HG03432 (cell line): ENCODE data around the gene TWF2.

Experiments used
- ATAC-seq: cut with Tn5 transposase; IDR thresholded peaks from one replicate; pipeline ENCODE4 v1.9.1; 2021; ENCODE audit warnings: mild to moderate bottlenecking, moderate library complexity; ENCODE audit not compliant: unreplicated experiment

Gene TWF2

DNA sequence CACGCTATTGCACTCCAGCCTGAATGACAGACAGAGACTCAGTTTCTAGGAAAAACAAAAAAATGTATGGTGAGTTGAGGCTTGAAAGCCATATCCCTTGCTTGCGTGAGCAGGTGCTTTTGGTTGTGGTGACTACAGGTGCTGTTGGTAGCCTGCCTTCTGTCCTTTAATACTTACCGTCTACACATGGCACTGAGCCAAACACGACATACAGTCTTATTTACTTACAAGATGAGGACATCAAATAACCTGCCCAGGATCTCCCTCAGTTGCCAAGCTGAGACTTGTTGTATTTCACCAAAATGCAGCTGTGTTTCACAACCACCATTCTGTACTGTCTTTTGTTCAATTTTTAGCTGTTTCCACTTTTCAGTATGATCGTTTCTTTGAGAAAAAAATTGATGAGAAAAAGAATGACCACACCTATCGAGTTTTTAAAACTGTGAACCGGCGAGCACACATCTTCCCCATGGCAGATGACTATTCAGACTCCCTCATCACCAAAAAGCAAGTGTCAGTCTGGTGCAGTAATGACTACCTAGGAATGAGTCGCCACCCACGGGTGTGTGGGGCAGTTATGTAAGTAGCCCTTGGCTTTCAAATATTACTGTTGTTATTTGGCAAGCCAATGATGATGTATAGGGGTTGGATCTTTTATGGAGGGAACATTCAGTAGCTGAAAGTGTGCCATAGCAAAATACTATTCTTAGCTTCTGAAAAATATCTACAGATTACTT is 34.5 kb downstream of the TWF2 start:
- no peak for ATAC-seq

DNA sequence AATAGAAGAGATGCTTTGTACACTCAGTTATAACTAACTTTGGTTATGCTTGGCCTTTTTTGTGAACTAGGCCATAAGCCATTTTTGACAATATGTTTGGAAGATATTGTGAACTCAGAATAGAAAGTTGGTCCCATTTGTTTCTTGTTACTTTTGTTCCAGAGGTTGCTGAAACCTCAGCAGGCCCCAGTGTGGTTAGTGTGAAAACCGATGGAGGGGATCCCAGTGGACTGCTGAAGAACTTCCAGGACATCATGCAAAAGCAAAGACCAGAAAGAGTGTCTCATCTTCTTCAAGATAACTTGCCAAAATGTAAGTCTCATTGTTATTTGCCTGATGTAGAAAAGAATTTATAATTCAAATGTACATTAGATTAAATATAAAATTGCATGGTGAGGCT is 35.3 kb downstream of the TWF2 start:
- ATAC-seq, result no peak

DNA sequence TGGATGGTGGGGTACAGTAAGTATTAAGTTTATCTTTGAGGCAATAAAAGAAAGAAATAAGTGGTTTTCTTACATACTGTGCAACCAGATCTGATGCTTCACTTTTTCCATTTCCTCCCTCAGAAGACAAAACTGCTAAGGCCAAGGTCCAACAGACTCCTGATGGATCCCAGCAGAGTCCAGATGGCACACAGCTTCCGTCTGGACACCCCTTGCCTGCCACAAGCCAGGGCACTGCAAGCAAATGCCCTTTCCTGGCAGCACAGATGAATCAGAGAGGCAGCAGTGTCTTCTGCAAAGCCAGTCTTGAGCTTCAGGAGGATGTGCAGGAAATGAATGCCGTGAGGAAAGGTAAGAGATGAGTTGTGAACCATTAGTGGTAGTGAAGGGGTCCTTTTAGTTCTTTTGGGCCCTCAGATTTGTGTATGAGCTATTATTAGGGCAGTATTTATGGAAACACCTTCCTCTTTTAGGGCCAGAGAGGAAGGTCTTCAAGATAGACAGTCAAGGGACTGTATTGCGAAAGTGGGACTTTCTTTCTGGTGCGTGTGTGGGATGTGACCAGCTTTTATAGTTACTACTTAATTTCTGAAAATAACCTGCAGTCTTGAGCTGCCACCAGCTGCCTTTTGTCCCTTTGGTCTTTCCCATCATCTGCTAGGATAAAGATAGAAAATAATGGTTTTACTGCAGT is 36.4 kb downstream of the TWF2 start:
- ATAC-seq, result no peak

DNA sequence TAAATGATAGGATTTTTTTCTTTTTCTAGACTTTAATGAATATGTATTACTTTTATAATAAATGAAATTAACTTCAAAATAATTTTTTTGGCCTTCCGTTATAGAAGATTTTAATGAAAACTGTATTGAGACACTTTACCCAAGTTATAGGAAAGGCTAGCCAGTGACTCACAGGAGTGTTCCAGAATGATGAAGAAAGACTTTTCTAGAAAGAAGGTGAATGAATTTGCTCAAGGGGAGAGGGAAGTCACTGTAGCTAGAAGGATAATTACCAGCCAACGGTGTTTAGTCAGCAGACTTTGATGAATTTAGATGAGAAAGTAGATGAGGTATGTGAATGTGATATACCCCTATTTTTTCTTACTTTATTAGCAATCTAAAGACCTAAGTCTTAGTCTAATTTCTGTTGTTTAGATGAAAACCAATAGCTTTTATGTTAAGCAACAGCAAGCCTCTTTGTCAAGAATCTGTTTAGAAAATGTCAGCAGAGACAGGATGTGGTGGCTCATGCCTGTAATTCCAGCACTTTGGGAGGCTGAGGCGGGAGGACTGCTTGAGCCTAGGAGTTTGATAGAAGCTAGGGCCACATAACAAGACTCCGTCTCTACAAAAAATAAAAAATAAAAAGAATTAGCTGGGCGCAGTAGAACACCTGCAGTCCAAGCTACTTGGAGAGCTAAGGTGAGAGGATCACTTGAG is 37.8 kb downstream of the TWF2 start:
- no peak for ATAC-seq

DNA sequence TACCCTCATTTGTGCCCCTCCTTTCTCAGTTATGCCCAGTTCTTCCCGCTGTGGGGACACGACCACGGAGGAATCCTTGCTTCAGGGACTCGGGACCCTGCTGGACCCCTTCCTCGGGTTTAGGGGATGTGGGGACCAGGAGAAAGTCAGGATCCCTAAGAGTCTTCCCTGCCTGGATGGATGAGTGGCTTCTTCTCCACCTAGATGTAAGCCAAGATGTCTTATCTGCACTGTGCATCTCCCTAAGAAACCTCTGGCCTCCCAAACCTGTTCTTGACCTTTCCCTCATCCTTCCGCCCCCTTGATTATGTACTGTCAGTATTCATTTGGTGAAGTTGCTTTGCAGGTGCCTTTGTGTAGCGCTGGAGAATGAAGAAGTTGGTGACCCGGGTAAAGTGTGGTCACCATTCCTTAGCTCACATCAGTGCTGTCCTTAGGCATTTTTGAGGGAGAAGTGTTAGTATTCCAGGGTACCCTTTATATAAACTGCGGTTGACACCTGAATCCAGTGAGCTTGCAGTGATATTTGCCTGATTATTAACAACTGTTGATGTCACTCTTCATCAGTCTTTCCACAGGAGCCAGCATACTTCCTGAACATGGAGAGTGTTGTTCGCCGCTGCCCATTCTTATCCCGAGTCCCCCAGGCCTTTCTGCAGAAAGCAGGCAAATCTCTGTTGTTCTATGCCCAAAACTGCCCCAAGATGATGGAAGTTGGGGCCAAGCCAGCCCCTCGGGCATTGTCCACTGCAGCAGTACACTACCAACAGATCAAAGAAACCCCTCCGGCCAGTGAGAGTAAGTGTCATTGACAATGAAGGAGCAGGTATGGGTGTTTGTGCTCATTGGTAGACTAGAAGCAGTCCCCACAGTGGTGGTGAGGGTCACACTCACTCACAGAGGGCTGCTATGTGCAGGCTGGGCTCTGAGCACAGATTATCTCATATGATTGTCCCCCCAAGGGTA is 40.0 kb downstream of the TWF2 start:
- no peak for ATAC-seq

DNA sequence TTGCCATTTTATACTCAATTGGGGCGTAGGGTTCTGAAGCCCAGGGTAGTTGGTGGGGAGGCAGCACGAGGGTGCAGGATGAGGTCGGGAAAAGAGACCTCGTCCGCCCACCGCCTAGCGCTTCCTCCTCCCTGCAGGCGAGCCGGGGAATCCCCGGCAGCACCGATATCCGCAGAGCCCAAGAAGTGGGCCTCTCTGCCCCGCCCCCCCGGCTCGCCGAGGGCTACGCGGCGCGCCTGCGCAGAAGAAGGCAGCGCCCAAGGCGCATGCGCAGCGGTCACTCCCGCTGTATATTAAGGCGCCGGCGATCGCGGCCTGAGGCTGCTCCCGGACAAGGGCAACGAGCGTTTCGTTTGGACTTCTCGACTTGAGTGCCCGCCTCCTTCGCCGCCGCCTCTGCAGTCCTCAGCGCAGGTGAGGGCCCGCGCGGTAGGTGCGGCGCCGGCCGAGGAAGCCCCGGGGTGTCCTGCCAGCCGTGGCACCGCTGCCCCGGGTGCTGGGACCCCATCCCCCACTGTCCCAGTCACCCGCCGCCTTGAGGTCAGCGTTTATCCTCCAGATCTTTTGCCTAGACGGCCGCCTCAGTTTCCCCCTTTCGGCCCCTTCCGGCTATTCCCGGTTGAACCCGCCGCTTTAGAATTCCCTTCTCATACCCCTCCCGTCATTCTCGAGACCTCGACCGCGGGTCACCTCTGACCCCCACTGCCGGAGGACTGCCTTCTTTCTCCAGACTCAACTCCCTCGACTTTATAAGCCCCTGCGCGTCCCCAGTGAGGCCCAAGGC is 40.9 kb downstream of the TWF2 start, which contains the start of gene ALAS1:
Gene ALAS1 (plus strand): TSS at position 319 of the 784 bp plus-strand sequence. CDS start 1,082 bp downstream, outside the sequence.
- peak; percentile 81 for ATAC-seq

DNA sequence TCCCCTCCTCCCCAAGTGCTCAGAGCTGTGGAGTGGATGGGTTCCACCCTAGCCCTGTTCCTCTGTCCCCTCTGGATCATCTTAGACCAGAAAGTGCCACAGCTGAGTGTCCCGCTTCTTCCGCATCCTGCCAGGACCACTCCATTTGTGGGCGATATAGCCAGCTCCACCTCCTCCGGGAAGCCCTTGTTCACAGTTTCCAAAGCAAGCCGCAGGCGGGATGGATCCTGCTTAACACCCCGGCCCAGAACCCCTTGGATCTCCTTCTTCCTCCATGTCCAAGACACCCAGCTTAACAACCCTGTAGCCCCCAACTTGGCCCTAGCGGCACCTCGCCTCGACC is 41.5 kb downstream of the TWF2 start:
- no peak for ATAC-seq

DNA sequence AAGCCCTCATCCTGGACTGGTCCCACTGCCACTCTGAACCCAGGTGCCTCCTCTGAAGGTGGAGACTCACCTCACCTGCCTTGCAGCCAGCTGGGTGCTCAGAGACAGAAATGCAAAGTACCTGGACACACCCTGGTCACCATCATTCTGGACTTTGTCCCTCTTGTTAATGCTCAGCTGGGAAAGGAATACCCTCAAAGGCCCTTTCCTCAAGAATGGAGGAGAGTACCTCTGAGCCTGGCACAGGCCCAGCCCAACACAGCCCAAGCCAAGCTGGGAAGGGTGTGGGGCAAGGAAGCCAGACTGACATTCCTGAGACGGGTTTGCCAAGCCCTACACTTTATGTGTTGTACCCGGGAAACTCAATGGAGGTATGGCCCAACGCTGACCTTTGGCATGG is 42.0 kb downstream of the TWF2 start:
- ATAC-seq, result no peak

DNA sequence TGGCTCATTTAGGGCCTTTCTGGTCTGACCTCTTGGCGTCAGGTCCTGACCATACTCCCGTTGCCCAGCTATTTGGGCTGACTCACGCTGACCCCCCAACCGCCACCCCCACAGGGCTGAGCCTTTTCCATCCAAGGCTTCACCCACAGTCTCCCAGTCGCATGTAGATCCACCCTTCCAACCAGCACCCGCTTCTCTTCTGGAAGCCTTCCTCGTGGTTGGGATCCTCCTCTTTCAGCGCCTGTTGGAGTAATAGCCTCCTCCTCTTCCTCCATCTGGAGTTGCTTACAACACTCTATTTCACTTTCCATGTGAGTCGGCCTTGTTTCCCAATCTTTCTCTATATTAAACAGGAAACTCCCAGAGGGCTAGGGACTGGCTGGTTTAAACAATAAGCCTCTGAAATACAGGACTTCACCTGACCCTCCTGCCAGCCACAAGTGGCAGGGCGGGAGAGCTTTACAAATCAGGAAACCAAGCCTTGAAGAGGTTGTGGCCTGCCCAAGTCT is 43.1 kb downstream of the TWF2 start:
- ATAC-seq, result no peak

DNA sequence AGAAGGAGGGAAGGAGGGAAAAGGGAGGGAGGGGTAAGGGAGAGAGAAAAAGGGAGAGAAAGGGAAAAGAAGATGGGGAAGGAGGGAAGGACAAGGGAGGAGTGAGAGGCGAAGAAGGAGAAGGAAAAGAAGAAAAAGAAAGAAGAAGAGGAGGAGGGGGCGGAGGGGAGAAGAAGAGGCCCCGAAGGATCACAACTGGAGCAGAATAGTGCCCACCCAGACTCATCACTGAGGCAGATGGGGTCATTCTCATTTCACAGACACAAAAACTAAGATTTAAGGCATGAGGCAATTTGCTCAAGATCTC is 43.7 kb downstream of the TWF2 start:
- ATAC-seq, result no peak

DNA sequence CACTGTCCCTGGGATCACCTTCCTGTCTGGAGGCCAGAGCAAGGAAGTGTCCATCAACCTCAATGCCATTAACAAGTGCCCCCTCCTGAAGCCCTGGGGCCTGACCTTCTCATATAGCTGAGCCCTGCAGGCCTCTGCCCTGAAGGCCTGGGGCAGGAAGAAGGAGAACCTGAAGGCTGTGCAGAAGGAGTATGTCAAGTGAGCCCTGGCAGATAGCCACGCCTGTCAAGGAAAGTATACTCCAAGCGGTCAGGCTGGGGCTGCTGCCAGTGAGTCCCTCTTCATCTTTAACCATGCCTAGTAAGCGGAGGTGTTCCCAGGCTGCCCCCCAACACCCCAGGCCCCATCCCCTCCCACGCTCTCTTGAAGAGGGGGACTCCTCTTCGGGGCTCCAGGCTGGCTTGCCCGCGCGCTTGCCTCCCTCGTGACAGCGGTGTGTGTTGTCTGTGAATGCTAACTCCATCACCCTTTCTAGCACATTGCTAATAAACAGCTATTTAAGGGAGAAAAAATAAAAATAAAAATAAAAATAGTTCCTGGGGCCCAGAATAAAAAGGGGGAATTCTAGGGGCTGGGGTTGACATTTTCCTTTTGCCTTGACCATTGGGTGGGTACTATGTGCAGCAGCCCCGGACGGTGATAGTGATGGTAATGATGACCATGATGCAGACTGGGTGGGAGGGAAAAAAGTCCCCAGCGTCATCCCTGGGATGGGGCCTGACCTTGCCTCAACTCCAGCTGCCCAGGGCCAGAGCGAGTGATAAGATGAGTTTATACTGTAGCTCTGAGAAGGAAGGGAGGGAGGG is 44.3 kb downstream of the TWF2 start:
- ATAC-seq, result no peak

DNA sequence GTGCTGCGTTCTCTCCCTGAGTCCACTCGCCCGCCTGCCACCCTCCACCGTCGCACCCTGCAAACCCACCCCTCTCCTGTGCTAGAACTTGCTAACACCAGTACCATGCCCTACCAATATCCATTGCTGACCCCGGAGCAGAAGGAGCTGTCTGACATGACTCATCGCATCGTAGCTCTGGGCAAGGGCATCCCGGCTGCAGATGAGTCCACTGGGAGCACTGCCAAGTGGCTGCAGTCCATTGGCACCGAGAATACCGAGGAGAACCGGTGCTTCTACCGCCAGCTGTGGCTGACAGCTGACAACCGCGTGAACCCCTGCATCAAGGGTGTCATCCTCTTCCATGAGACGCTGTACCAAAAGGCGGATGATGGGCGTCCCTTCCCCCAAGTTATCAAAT is 45.9 kb downstream of the TWF2 start:
- no peak for ATAC-seq

DNA sequence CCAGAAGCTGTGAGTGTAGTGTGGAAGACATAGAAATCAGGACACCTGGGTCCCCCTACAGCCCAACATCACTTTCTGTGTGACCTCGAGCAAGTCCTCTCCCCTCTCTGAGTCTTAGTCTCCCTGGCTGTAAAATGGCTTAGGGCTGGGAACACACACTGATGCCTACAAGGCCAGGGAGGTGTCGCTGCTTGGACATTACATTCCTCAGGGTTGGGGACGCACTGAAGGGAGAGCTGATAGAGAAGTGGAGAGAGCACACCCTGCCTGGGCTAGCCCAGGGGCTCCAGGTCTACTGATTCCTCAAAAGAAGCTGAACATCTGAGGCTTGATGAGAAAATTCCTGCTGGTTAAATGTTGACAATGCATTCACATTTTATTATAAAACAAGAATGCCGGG is 47.3 kb downstream of the TWF2 start:
- ATAC-seq, result no peak

DNA sequence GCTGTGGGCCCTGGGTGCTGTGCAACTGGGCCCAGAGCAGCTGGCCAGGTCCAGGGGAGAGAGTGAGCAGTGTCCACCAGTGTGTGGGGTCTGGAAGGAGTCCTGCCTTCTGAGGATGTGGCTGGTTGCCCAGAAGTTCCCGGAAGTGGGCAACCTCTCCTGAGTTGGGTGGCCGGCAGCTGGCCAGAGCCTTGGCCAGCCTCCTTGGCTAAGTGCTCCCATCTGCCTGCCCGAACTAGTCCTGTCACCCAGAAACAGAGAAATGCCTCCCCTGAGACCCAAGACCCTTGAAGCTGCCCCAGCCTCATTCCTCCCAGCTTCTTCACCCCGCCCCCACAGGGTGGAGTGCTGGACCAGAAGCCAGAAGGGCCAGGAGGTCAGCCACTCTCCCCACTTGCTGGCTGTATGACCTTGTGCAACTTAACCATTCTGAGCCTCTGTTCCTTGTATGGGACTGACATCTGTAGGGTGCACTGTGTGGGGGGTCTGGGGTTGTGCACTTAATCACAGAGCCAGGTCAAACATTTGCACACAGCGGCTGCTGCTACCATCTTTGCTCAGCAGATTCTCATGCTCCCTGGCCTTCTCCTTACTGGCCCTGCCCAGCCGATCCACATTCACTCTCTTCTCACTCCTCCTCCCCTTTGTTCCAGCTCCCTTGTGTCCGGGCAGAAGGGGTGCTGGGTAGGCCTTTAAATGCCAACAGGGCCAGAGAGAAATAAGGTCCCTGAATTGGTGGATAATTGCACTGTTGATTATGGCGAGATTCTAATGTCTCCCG is 48.5 kb downstream of the TWF2 start:
- no peak for ATAC-seq

DNA sequence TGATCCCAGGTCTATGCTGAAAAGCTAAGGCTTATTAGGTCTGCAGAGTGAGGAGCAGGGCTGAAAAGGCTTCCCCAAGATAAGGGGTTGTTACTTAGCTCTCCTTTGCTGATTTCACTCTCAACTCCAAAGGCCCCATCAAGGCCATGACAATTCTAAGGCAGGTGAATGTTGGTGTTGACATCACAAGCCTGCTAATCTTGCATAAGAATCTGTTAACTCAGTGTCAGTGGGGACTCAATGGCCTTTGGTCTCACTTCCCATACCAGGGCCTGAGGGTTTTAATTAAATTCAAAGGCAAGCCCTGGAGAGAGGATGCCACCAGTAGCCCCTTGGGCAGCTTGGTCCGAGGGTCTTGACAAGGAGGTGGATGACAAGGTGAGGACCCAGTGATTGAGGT is 50.4 kb downstream of the TWF2 start:
- ATAC-seq, result no peak

DNA sequence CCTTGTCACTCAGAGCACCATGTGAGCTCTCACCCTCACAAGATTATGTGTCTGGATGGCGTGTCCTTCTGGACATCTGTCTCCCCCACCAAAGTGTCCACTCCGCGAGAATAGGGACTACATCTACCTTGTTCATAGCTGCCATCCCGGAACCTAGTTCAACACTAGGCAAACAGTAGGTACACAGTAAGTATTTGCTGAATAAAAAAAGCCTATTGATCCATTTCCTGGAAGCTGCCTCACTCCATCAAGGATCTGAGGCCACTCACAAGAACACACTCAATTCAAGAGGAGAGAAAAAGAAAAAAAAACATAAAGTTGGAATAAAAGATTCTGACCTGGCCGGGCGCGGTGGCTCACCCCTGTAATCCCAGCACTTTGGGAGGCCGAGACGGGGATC is 52.2 kb downstream of the TWF2 start:
- no peak for ATAC-seq

DNA sequence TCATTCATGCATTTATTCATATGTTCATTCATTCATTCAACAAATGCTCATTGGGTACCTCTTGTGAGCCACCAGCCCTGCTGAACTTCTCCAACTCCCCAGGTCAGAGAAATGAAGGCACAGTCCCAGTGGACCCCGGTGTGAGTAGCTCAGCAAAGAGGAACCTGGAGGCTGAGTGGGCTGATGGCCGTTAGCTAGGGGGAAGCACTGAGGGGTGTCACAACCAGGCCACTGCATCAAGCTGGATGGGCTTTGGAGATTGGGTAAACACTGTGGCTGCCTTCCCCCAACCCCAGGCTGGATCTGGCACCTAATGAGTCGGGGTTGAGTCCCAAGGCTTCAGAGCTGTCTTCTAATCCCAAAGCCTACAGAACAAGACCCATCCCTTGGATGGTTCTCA is 53.1 kb downstream of the TWF2 start:
- no peak for ATAC-seq

DNA sequence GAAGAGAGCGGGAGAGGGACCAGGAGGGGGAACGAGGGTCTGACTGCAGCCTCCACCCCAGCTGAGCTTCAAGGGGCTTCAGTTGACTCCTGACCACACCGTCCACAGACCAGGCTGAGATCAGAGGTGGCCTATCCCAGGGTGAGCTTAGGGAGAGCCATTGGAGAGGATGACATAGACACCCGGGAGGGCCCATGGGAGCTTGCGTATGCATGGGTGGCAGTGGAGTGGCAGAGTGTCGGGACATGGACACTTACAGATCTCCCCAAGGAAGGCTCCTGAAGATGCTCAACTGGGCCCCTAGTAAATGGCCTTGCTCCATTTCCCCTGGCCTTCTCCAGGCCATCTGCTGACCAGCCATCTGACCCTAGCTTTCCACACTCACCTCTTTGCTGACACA is 53.6 kb downstream of the TWF2 start:
- ATAC-seq, result no peak

DNA sequence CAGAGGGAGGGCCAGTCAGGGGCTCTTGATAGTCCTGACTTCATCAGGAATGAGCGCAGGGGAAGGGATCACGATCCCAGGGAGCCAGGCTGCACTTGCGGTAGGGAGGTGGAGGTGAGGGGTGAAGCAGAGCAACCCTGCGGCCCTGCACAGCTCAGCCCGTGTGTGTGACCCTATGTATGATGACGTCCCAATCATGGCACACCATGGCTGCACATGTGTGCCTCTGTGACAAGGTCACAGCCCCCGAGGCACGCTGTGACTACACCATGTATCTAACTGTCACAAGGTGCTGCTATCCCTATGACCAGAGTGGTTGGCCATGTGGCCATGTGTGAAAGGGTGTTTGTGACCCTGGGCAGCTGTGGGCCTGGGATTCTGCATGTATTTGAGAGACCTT is 54.3 kb downstream of the TWF2 start:
- no peak for ATAC-seq
